ENCODE results near the gene ISG15.
"Not testable (repeated sequence)": the region's sequence is repeated elsewhere in the genome, so short reads cannot be mapped to it uniquely, and the experiment has no call there.

ISG15 gene

GRCh38 chr1:1030867-1031658 is 17.8 kb downstream of the ISG15 start:
- DNase-seq = not testable (repeated sequence)

DNA sequence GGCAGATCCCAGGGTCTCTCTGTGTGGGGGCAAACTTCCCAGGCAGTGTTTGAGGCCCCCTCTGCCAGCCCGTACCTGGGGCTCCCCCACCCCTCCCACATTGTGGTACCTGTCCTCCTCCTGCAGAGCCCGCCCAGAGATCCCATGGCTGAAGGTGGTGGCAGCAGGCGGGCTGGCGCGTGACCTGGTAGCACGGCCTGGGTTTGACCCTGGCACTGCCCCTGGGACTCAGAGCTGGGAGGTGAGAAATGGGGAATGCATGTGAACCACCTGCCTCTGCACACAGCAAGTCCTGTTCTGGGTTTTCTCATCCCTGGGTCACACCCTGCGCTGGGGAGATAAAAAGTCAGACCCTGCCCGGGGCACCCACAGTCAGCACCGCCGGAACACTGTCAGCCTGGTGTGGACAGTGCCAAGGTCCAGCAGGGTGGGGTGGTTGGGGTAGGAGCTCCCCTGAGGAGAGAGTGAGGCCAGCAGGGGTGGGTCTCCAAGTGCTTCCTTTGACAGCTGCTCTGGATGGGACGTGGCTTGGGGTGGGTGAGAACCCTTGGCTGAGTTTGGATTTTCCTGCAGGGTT is 18.4 kb downstream of the ISG15 start:
- no peak for DNase-seq

- DNase-seq = no peak
Observed at GRCh38 chr1:1032424-1032823, 19.1 kb downstream of the ISG15 start.

GRCh38 chr1:1033009-1033587 is 19.8 kb downstream of the ISG15 start:
- DNase-seq = peak; percentile 54 to 66

- DNase-seq = no peak
Observed at GRCh38 chr1:1033731-1034438, 20.6 kb downstream of the ISG15 start.

DNA sequence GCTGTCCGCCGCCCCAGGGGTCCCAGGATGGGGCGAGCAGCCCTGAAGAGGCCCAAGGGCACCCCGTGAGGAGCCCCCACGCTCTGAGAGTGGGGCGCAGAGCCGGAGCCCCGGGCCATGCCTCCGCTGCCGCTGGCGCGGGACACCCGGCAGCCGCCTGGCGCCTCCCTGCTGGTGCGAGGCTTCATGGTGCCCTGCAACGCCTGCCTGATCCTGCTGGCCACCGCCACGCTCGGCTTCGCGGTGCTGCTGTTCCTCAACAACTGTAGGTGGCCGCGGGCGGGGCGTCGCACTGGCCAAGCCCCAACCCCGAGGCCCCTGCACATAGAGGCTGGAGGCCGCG is 21.1 kb downstream of the ISG15 start:
- no peak for DNase-seq

- DNase-seq = no peak
Observed at GRCh38 chr1:1035291-1035943, 22.1 kb downstream of the ISG15 start.

- no peak for DNase-seq
Observed at GRCh38 chr1:1037366-1038327, 24.4 kb downstream of the ISG15 start.

- no peak for DNase-seq
Observed at GRCh38 chr1:1038694-1039093, 25.4 kb downstream of the ISG15 start.

DNA sequence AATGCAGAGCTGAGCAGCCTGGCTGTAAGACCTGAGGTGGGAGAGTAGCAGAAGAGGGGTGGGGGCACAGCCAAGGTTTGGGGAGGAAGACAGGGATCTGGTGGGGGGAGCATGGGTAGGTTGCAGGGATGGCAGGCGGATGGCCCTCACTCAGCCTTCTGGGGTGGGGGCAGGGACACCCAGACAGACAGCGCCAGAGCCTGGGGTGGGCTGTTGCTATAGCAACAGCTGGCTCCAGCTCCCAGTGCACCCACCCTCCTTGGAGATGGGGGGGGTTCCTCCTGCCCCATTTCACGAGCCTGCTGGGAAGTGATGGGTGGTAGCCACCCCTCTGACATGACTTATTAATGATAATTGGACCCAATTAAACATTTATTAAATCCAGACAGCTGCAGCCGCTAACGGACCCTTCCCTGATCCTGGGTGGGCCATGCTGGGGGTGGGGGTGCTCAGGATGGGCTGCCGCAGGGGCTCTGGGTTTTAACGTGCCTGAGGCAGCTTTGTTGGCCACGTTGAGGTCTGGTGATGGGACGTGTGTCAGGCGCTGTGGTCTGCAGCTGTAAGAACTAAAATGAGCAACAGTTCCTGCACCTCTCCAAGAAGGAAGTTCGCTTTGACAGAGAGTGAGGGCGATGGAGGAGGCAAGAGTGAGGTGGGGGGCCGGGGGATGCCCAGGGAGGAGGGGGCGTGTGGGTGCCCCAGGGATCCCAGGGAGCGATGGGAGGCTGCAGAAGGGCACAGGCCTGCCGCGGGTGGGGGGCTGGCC is 26.0 kb downstream of the ISG15 start:
- DNase-seq = peak in 1 of 2 experiments; percentile 29

GRCh38 chr1:1040004-1040991 is 27.0 kb downstream of the ISG15 start:
- DNase-seq = peak; percentile 21 to 46

DNA sequence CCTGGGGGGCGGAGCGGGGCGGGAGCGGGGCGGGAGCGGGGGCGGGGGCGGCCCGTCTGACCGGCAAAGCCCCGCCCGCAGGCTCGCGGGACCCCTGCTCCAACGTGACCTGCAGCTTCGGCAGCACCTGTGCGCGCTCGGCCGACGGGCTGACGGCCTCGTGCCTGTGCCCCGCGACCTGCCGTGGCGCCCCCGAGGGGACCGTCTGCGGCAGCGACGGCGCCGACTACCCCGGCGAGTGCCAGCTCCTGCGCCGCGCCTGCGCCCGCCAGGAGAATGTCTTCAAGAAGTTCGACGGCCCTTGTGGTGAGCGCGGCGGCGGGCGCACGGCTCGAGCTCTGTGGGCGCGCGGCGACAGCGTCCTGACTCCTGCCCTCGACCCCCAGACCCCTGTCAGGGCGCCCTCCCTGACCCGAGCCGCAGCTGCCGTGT is 27.8 kb downstream of the ISG15 start:
- DNase-seq = no peak

DNA sequence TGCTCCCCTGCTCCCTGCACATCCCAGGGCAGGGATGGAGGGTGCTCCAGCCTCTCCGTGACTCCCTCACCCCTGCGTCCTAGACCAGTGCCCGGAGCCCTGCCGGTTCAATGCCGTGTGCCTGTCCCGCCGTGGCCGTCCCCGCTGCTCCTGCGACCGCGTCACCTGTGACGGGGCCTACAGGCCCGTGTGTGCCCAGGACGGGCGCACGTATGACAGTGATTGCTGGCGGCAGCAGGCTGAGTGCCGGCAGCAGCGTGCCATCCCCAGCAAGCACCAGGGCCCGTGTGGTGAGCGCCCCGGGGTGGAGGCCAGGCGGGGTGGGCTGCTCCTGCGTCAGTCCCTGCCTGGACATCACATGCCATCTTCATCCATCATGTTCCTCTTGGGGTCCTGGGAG is 28.6 kb downstream of the ISG15 start:
- no peak for DNase-seq

GRCh38 chr1:1042835-1043234 is 29.5 kb downstream of the ISG15 start:
- DNase-seq = no peak

DNA sequence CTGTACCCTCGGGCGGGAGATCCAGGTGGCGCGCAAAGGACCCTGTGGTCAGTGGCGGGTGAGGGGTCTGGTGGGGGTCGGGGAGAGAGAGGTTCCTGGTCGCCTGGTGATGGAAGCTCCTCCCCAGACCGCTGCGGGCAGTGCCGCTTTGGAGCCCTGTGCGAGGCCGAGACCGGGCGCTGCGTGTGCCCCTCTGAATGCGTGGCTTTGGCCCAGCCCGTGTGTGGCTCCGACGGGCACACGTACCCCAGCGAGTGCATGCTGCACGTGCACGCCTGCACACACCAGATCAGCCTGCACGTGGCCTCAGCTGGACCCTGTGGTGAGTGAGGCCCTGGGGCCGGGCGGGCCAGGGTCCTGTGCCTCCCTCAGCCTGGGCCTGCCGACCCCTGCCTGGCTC is 30.1 kb downstream of the ISG15 start:
- DNase-seq = no peak

GRCh38 chr1:1043921-1044320 is 30.6 kb downstream of the ISG15 start:
- DNase-seq = no peak

- DNase-seq = no peak
Observed at GRCh38 chr1:1044455-1045078, 31.3 kb downstream of the ISG15 start.

- DNase-seq = no peak
Observed at GRCh38 chr1:1045129-1045528, 31.8 kb downstream of the ISG15 start.

DNA sequence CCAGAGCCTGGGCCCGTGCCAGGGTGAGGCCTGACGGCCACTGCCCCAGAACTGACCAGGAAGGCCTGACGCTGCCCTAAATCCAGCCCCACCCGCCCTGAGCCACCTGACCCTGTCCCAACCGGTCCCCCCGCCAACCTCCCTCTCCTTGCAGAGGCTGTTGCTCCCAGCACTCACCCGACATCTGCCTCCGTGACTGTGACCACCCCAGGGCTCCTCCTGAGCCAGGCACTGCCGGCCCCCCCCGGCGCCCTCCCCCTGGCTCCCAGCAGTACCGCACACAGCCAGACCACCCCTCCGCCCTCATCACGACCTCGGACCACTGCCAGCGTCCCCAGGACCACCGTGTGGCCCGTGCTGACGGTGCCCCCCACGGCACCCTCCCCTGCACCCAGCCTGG is 32.9 kb downstream of the ISG15 start:
- DNase-seq = no peak
